ENCODE measurements around the gene KRT72. TPM values are rescaled to one million over a fixed set of nuclear protein-coding genes. Genes with fewer than 3 reads are reported as not detected.

The KRT72 gene
- total RNA-seq, 4 donors from 2014 or later, result not detected

GRCh38 chr12:52630008-52630500 is 28.8 kb upstream of the KRT72 start:
- no peak overlapping the region for H3K27ac ChIP-seq
- H3K4me1 ChIP-seq, result no peaks in the 10 kb centered on the region
- 71 to 75% methylated on average over 7 of the region's 7 CpGs for WGBS, 2 donors
- intact Hi-C loops (cut with DNase I), result no loop called here
- no peaks in the 10 kb centered on the region for H3K27me3 ChIP-seq
- no peak for DNase-seq
- TF ChIP-seq POLR2A (IDR thresholded peaks at IDR 0.05), result no peak
- no peak for TF ChIP-seq CTCF (IDR thresholded peaks at IDR 0.05)
- no peaks in the 10 kb centered on the region for H3K9me3 ChIP-seq
- H3K4me3 ChIP-seq (replicated peaks in 1 of 3), result no peak overlapping the region
- no peaks in the 10 kb centered on the region for H3K36me3 ChIP-seq

- no peak overlapping the region for H3K4me3 ChIP-seq (replicated peaks in 1 of 3)
- 85 to 94% methylated on average over 12 of the region's 12 CpGs for WGBS, 2 donors
- DNase-seq, result no peak
- no peaks in the 10 kb centered on the region for H3K27me3 ChIP-seq
- H3K9me3 ChIP-seq, result no peaks in the 10 kb centered on the region
- H3K27ac ChIP-seq, result no peak overlapping the region
- H3K4me1 ChIP-seq, result no peaks in the 10 kb centered on the region
- H3K36me3 ChIP-seq, result no peaks in the 10 kb centered on the region
- intact Hi-C loops (cut with DNase I), result no loop called here
- TF ChIP-seq CTCF (IDR thresholded peaks at IDR 0.05), result no peak
These were observed 28.2 kb upstream of the KRT72 start for GRCh38 chr12:52629281-52630007.

GRCh38 chr12:52628841-52629240 is 27.6 kb upstream of the KRT72 start:
- no peaks in the 10 kb centered on the region for H3K4me1 ChIP-seq
- no peaks in the 10 kb centered on the region for H3K27me3 ChIP-seq
- no peak for TF ChIP-seq CTCF (IDR thresholded peaks at IDR 0.05)
- no peak for TF ChIP-seq POLR2A (IDR thresholded peaks at IDR 0.05)
- 80 to 90% methylated on average over 2 of the region's 2 CpGs for WGBS, 2 donors
- H3K27ac ChIP-seq, result no peak overlapping the region
- DNase-seq, result no peak
- no peaks in the 10 kb centered on the region for H3K9me3 ChIP-seq
- no peaks in the 10 kb centered on the region for H3K36me3 ChIP-seq
- H3K4me3 ChIP-seq (replicated peaks in 1 of 3), result no peak overlapping the region
- intact Hi-C loops (cut with DNase I), result no loop called here

GRCh38 chr12:52628111-52628507 is 26.8 kb upstream of the KRT72 start:
- intact Hi-C loops (cut with DNase I), result no loop called here
- no peaks in the 10 kb centered on the region for H3K9me3 ChIP-seq
- H3K36me3 ChIP-seq, result no peaks in the 10 kb centered on the region
- H3K4me3 ChIP-seq (replicated peaks in 1 of 3), result no peak overlapping the region
- H3K4me1 ChIP-seq, result no peaks in the 10 kb centered on the region
- no peak overlapping the region for H3K27ac ChIP-seq
- no peaks in the 10 kb centered on the region for H3K27me3 ChIP-seq
- WGBS, 2 donors, result 82 to 83% methylated on average over 4 of the region's 4 CpGs
- no peak for DNase-seq
- TF ChIP-seq POLR2A (IDR thresholded peaks at IDR 0.05) (no peak), CTCF (IDR thresholded peaks at IDR 0.05) (no peak)

- intact Hi-C loops (cut with DNase I), result no loop called here
- TF ChIP-seq POLR2A (IDR thresholded peaks at IDR 0.05) (no peak), CTCF (IDR thresholded peaks at IDR 0.05) (no peak)
- no peak for DNase-seq
- Histone ChIP-seq H3K4me3 (replicated peaks in 1 of 3) (no peak overlapping the region), H3K9me3 (no peaks in the 10 kb centered on the region), H3K4me1 (no peaks in the 10 kb centered on the region), H3K27me3 (no peaks in the 10 kb centered on the region), H3K36me3 (no peaks in the 10 kb centered on the region), H3K27ac (no peak overlapping the region)
- WGBS, 2 donors, result 67 to 83% methylated on average over 2 of the region's 2 CpGs
These were observed 26.3 kb upstream of the KRT72 start for GRCh38 chr12:52627395-52628110.
